ENCODE results near the gene STK39. TPM values are rescaled to one million over a fixed set of nuclear protein-coding genes. Genes with fewer than 3 reads are reported as not detected.
A peak's percentile ranks its signal among the peaks of the same experiment; 100 is the strongest.

Gene STK39
- total RNA-seq, 2 donors from 2014 or later: 50.4 to 53.2 TPM

GRCh38 chr2:167962436-167963226 is 284.8 kb downstream of the STK39 start:
- no peak for ATAC-seq
- DNase-seq: no peak
- intact Hi-C loops (cut with DNase I, micrococcal nuclease): no loop called here

DNA sequence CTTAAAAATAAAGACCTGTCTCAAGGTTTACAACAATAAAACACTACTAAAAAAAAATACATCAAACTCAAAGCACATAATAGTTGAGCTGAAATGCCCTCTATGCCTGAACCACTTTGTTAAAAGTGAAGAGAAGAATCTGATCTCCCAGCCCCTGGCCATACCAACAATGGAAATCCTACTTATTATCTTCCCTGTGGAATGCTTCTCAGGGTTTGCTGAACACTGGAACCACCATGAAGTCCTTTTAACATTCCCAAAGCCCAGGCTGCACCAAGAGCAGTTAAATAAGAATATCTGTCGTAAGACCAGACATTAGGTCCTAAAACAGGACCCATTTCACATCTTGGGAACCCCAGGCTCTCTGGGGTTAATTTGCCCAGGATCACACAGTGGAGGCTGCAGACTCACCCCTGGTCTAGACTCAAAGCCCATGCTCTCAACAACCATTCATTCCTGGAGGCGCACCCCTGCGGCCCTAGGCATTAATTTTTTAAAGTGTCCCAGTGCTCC is 285.8 kb downstream of the STK39 start:
- ATAC-seq: no peak
- intact Hi-C loops (cut with DNase I, micrococcal nuclease): no loop called here

DNA sequence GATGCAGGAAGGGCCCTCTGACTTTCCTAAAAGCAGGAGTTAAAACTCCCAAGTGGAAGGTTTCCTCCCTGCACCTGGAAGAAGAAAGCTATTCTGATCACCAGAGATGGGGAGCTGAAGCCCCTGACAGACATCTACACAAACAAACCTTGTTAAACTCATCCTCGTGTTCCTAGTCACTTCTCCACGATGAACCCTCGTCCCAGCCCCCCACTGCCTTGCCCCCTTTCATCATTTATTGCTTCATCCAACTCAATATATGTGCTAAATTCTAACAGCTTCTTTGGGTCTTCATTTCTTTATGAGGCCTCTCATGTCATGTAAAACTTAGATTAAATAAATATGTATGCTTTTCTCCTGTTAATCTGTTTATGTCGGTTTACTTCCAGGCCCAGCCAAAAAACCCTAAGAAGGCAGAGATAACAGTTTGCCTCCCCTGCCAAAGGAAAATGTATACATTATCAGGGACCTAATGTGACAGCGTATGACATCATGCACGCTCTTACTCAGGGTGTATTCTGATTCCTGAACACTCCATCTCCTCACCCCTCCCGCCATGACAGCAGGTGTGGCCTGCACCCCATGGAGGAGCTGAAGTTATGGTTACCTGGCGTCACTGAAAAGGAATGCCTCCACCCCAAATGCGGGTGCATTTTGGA is 287.2 kb downstream of the STK39 start:
- ATAC-seq (no peak), DNase-seq (no peak)
- intact Hi-C loops (cut with DNase I, micrococcal nuclease): no loop called here

More for the DNA sequence above, 285.8 kb downstream of the STK39 start:
- no peak for DNase-seq

DNA sequence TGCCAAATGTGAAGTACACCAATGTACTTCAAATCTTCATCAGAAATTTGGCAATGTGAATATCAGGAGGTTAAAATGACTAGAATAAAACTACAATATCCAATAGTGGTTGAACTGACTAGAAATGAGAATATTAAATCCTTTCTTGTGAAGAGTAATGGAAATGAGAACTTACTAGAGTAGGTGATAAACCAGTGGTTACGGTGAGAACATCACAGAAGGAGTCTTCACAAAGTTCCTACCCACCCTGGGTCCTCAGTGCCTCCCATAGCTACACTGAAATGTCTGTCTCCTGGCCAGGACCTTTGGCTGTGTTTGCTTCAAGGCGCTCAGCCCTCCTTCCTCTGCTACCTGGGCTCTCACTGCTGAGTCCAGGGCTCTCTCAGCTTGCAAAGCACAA is 289.7 kb downstream of the STK39 start:
- no peak for DNase-seq
- ATAC-seq: no peak
- intact Hi-C loops (cut with DNase I, micrococcal nuclease): no loop called here

GRCh38 chr2:167955264-167955906 is 292.0 kb downstream of the STK39 start:
- intact Hi-C loops (cut with DNase I, micrococcal nuclease): no loop called here

GRCh38 chr2:167954495-167954894 is 292.9 kb downstream of the STK39 start:
- DNase-seq (no peak), ATAC-seq (no peak)
- intact Hi-C loops (cut with DNase I, micrococcal nuclease): no loop called here

More at GRCh38 chr2:167955264-167955906, 292.0 kb downstream of the STK39 start:
- ATAC-seq (no peak), DNase-seq (no peak)

- intact Hi-C loops (cut with DNase I, micrococcal nuclease): no loop called here
- ATAC-seq (no peak), DNase-seq (no peak)
These were observed 293.6 kb downstream of the STK39 start for GRCh38 chr2:167953776-167954175.

GRCh38 chr2:167950571-167950970 is 296.8 kb downstream of the STK39 start:
- no peak for ATAC-seq
- no peak for DNase-seq
- intact Hi-C loops (cut with DNase I, micrococcal nuclease): no loop called here

GRCh38 chr2:167946441-167946841 is 301.0 kb downstream of the STK39 start:
- ATAC-seq: no peak
- no peak for DNase-seq
- intact Hi-C loops (cut with DNase I, micrococcal nuclease): no loop called here

DNA sequence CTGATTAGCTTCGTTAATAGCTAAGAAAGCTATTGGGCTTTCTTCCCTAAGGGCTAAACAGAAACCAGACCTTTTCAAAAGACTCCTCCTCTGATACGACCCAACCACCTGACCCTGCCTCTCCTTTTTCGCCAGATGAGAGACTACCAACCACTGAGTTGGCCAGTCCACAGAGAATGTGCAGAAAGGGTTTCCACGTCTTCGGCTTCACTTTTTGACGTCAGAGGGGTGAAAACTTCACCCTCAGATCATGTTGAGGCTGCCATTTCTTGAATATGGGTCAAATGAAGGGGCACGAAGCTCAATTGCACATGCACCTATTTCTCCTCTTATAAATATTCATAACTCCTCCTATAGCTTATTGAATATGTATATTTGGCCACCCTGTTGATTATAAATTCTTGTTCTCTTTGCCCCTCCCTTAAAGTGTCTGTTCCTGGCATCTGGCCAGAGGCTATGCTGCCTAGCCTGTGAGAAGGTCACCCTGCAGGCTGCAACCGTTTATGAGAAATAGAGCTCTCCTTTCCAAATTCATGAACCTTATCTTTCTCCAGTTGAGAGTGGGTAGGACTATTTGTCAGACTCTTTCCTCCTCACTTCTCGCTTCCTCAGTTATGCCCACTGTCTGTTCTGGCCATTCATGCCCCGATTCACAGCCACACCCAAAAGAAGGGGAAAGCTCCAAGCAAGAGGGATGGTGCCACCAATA is 301.6 kb downstream of the STK39 start:
- intact Hi-C loops (cut with DNase I, micrococcal nuclease): no loop called here
- peak; percentile 46 for ATAC-seq
- DNase-seq: peak in 1 of 2 donors; percentile 8

- DNase-seq: no peak
- intact Hi-C loops (cut with DNase I, micrococcal nuclease): no loop called here
- no peak for ATAC-seq
These were observed 302.4 kb downstream of the STK39 start for GRCh38 chr2:167944825-167945659.

DNA sequence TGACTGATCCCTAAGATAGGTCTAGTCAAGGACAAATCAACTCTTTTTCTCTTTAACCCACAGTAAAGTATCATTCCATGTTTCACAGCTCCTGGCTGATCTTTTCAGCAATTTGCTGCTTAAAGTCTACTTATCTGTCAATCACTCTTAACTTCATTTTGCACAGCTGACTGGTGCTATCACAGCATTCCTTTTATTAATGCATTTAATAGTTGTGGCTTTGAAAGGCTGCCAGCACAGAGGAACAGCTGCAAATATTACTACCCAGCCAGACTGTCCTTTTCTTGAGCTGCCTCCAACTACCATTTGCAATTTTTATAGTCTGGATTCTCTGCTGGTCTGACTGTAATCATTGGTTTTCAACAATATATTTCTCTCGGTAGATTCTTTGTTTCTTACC is 303.5 kb downstream of the STK39 start:
- intact Hi-C loops (cut with DNase I, micrococcal nuclease): no loop called here
- DNase-seq (no peak), ATAC-seq (no peak)

- no peak for ATAC-seq
- intact Hi-C loops (cut with DNase I, micrococcal nuclease): no loop called here
- no peak for DNase-seq
These were observed 304.0 kb downstream of the STK39 start for GRCh38 chr2:167943368-167943767.

DNA sequence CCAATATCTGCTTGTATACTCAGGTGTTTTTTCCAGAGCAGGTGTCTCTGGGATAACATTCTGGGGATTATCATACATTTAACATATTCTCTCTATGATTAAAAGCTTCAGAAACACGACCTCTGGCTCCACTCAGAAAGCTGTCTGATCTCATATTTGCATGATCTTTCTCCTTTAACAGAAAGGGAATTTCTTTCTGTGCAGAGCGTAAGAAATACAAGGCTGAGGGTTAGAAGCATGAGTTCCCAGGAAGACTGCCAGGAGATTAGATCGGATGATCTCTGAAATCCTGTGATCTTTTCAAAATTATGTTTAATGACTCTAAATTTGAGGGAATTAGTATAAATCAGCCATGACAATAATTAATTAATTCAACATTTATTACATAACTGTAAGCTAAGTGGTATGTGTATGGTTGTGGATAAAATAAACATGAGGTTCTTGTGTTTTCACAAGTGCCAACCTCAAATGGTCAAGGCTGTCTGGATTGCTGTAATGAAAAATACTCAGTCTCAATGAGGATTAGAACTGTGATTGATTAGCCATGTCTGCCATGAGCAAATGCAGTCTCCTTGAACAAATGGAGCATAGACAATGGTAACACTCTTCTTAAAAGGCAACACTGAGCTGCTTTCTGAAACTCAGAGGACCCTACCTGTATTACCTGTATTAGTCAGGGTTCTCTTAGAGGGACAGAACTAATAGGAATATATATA is 304.9 kb downstream of the STK39 start:
- ATAC-seq (no peak), DNase-seq (no peak)
- intact Hi-C loops (cut with DNase I, micrococcal nuclease): no loop called here

- ATAC-seq (no peak), DNase-seq (no peak)
- intact Hi-C loops (cut with DNase I, micrococcal nuclease): no loop called here
These were observed 305.8 kb downstream of the STK39 start for GRCh38 chr2:167941604-167942003.

GRCh38 chr2:167940734-167941507 is 306.5 kb downstream of the STK39 start:
- intact Hi-C loops (cut with DNase I, micrococcal nuclease): no loop called here
- DNase-seq (no peak), ATAC-seq (no peak)

- no peak for ATAC-seq
- intact Hi-C loops (cut with DNase I, micrococcal nuclease): no loop called here
- no peak for DNase-seq
These were observed 307.1 kb downstream of the STK39 start for GRCh38 chr2:167940346-167940725.
